Neural progenitor cell (in vitro differentiated cells): ENCODE data around the gene DLL4.

Experiments
- CTCF ChIP-seq: fragments of 200-600 bp; sonication (generic); IDR thresholded peaks from 2 replicates; pipeline ENCODE4 v1.5.1; 2017; ENCODE audit warnings: antibody characterized with exemption, mild to moderate bottlenecking
- EZH2phosphoT487 ChIP-seq: fragments of 200-600 bp; sonication (generic); IDR thresholded peaks from 2 replicates; pipeline ENCODE4 v1.6.1; 2017; ENCODE audit warnings: antibody characterized with exemption

DNA sequence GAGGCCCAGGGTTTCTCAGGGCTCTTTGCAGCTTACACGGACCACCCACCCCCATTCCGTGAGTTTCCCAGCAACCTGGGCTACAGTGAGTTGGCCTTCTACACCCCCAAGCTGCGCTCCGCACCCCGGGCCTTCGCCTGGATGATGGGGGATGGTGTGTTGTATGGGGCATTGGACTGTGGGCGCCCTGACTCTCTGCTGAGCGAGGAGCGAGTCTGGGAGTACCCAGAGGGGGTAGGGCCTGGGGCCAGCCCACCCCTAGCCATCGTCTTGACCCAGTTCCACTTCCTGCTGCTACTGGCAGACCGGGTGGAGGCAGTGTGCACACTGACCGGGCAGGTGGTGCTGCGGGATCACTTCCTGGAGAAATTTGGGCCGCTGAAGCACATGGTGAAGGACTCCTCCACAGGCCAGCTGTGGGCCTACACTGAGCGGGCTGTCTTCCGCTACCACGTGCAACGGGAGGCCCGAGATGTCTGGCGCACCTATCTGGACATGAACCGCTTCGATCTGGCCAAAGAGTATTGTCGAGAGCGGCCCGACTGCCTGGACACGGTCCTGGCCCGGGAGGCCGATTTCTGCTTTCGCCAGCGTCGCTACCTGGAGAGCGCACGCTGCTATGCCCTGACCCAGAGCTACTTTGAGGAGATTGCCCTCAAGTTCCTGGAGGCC is 29.5 kb upstream of the DLL4 start:
- TF ChIP-seq EZH2phosphoT487 (no peak), CTCF (no peak)
